H1 (cell line): ENCODE measurements around the gene ARMS2.

Experiments used
- ATF3 ChIP-seq: IDR thresholded peaks from 2 replicates; pipeline ENCODE4 v1.6.1; 2011; ENCODE audit warnings: low read depth, mild to moderate bottlenecking, low read length; ENCODE audit not compliant: insufficient read depth
- EP300 ChIP-seq, 2 experiments: IDR thresholded peaks; 1 replicate in 1 of 2; 2 replicates in 1 of 2; pipeline ENCODE4 v1.6.1; 2011 to 2012; ENCODE audit warnings: low read depth in 2 of 2, low read length in 2 of 2, mild to moderate bottlenecking in 2 of 2, borderline replicate concordance in 1 of 2, inconsistent platforms in 1 of 2, moderate library complexity in 1 of 2
- KDM1A ChIP-seq: fragments of 200-600, 300-600 bp; sonication (generic); IDR thresholded peaks from 2 replicates; pipeline ENCODE4 v1.7.1; 2016; ENCODE audit warnings: mild to moderate bottlenecking, low read length, borderline replicate concordance
- PHF8 ChIP-seq: fragments of 200-600 bp; sonication (generic); conservative IDR thresholded peaks from 2 replicates; pipeline ENCODE4 v1.7.1; 2012; ENCODE audit warnings: low read depth, mild to moderate bottlenecking, inconsistent platforms, low read length, moderate library complexity
- POLR2A ChIP-seq, 2 experiments: IDR thresholded peaks; 1 replicate in 1 of 2; 2 replicates in 1 of 2; pipeline ENCODE4 v1.6.1; 2011; ENCODE audit warnings: low read depth in 2 of 2, low read length in 2 of 2, mild to moderate bottlenecking in 2 of 2; ENCODE audit errors: control extremely low read depth in 1 of 2
- POU5F1 ChIP-seq: IDR thresholded peaks from 2 replicates; pipeline ENCODE4 v1.6.1; 2011; ENCODE audit warnings: low read depth, mild to moderate bottlenecking, low read length, moderate library complexity
- RFX5 ChIP-seq: IDR thresholded peaks from 2 replicates; pipeline ENCODE4 v1.6.1; 2011; ENCODE audit warnings: low read depth, low read length, improper control_type of control experiment, borderline replicate concordance
- RNF2 ChIP-seq: fragments of 200-900, 300-1000 bp; sonication (generic); IDR thresholded peaks from 2 replicates; pipeline ENCODE4 v1.7.1; 2016; ENCODE audit warnings: borderline replicate concordance, low read depth, mild to moderate bottlenecking, antibody characterized with exemption, low read length; ENCODE audit not compliant: poor library complexity, severe bottlenecking; ENCODE audit errors: missing control alignments
- TCF12 ChIP-seq: IDR thresholded peaks from 2 replicates; pipeline ENCODE4 v1.6.1; 2011; ENCODE audit warnings: low read depth, mild to moderate bottlenecking, low read length
- TF ChIP-seq, protein P1 (sequence below): IDR thresholded peaks from 2 replicates; pipeline ENCODE4 v1.6.1; 2012; ENCODE audit warnings: inconsistent platforms

GRCh38 chr10:122459561-122460273 lies 5.3 kb downstream of the ARMS2 start:
- TF ChIP-seq POLR2A (IDR thresholded peaks at IDR 0.05; ENCODE audit: control extremely low read depth in 1 of 2, low read depth in 2 of 2, low read length in 2 of 2) (no peak), EP300 (IDR thresholded peaks at IDR 0.05; ENCODE audit: borderline replicate concordance in 1 of 2, low read depth in 2 of 2, low read length in 2 of 2) (peak in 1 of 2 experiments; percentile 28; a peak in 1 of 3 replicates), TCF12 (no peak), KDM1A (no peak), RFX5 (no peak), RNF2 (no peak), ATF3 (no peak), POU5F1 (no peak), PHF8 (no peak)
- TF ChIP-seq, protein P1, sequence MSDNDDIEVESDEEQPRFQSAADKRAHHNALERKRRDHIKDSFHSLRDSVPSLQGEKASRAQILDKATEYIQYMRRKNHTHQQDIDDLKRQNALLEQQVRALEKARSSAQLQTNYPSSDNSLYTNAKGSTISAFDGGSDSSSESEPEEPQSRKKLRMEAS: no peak
